HG03064 (cell line): Measurements from ENCODE around the gene MYH1.
"Not testable (repeated sequence)": the region's sequence is repeated elsewhere in the genome, so short reads cannot be mapped to it uniquely, and the experiment has no call there.

Experiments used
- ATAC-seq: cut with Tn5 transposase; IDR thresholded peaks from one replicate; pipeline ENCODE4 v1.9.1; 2021; ENCODE audit warnings: low read depth; ENCODE audit not compliant: unreplicated experiment

The MYH1 gene

DNA sequence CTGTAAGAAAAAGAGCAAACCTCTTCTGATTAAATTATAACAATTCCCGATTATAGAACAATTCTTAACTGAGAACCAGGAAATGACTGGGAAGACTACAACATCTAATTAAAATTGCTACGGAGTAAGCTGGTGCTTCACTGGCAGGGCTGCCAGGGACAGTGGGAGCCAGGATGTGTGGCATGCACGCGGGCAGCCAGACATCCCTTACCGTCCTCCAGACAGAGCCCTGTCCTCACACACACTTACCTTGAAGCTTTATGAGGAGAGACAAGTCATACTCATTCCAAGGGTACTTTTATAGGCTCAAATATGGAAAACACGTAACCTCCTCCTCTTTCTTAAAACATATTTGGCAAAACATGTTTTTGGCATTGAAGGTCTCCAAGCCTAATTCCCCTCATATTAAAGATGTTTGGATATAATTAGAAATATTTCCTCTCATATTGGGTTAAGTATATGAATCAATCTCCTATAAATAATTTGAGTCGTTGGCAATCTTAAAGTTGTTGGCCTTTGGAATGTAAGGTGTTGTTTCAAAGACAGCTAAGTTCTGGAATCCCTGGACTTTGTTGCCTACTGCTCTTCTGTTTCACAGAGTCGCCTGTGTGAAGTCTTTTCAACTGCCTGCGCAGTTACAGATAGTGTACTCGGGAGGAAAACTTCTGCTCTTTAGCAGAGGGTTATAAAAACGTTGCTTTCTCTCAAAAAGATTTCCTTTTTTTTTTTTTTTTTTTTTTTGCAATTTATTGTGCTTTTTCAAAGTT is at the start of gene MYH1:
MYH1 (minus strand) TSS at position 272 of the 767 bp plus-strand sequence. CDS start 1,900 bp downstream, outside the sequence.
- no peak for ATAC-seq

DNA sequence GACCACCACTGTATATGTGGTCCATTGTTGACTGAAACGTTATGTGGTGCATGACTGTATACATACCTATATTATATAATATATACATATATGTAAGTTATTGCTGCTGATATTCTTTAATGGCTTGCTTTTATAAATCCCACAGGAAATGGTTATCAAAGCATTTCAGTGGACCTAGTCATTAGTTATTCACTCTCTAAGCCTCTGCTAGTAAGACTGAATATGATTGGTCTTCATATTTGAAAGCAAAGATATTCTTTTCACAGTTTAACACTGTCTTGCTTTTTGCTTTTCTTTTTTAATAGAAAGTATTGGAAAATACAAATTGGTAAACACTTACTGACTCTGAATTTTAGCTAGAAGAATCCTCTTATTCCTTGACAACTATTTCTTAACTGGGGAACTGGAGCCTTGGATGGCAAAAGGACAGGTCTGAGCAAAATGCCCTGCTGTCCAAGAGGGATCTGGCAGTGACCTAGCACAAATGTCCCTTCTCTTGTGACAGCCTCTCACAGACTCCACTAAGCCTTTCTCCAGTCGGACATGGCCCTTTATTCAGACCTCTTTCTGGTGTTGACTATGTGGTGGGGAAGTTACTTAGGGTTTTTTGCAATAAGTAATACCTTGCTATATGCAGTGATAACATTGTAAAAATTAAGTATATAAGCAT is 45.8 kb upstream of the MYH1 start:
- ATAC-seq, result no peak

DNA sequence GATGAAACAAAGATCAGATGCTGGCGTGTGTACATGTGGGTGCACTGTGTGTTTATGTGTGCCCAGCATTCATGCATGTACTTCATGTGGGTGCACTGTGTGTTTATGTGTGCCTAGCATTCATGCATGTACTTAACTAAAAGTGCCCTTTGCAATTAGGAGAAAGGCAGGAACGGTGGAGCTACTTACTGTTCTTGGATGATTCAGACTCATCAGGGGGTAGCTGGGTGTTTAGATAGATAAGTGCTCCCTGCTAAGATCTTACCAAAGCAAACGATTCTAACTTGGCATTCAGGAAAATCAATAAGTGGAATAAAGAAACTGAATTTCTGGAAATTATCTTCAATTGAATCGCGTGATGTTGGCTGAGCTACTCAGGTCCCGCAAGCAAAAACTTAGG is 39.7 kb upstream of the MYH1 start:
- ATAC-seq, result no peak

DNA sequence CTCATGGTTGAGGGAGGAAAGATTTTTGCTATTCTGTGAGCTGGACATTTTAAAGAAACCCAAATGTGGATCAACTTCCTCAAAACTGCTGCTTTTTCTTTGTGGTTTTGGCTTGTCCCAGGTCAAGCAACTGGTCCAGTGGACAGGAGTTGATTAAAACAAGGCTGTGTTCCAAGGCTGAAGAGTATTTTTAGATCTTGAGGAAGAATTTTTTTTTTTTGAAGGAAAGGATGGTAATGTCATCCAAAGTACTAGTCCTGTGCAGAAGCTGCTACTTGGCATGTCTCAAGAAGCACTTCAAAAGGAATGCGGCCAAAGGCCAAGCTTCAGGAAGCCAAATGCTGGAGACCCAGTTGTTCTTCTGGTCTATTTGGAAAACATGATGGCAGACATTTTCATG is 39.1 kb upstream of the MYH1 start:
- no peak for ATAC-seq

DNA sequence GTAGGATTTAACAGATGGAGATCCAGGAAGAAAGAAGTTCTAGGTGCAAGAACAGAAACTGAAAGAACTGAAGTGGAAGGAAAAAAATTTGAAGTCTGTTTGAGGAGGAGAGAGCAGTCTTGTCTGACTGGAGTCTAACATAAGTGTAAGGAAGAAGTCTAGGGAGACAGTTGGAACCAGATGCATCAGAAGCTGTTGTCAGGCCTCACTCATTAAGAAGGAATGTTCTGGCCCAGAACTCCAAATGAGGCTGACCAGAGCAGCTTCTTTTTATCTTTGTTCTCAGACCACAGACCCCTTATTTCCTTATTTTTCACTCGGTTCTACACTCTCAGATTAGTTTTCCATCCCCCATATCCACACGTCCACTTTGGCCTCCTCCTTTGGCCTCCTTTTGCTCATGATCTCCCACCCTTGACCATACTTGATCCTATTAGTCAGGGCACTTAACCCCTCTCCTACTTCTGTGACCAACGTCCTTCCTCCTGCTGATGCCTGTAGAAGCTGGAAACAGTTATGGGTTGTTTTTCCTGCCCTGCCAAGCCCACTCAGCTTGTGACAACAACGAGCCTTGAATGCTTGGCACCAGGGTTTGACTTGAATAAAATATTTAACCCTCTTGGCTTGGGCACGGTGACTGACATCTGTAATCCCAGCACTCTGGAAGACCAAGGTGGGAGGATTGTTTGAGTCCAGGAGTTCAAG is 38.1 kb upstream of the MYH1 start:
- ATAC-seq, result no peak

DNA sequence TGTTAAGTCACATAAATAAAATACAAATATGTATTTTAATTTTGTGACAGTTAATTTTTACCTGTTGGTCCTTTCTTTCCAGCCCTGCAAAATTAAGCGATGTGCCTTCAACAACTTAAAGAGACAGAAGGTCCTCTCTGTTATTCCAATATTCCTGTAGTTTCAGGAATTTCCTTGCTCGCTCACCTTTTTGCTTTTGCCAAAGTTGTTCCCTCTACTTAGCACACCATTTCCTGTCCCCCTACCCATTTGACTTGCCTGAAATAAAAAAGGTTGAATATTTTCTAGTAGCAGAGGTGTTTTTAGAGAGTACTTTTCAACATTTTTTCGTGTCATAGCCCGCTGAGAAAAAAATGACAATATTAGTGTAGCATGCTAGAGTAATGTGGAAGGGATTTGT is 31.7 kb upstream of the MYH1 start:
- ATAC-seq, result no peak

DNA sequence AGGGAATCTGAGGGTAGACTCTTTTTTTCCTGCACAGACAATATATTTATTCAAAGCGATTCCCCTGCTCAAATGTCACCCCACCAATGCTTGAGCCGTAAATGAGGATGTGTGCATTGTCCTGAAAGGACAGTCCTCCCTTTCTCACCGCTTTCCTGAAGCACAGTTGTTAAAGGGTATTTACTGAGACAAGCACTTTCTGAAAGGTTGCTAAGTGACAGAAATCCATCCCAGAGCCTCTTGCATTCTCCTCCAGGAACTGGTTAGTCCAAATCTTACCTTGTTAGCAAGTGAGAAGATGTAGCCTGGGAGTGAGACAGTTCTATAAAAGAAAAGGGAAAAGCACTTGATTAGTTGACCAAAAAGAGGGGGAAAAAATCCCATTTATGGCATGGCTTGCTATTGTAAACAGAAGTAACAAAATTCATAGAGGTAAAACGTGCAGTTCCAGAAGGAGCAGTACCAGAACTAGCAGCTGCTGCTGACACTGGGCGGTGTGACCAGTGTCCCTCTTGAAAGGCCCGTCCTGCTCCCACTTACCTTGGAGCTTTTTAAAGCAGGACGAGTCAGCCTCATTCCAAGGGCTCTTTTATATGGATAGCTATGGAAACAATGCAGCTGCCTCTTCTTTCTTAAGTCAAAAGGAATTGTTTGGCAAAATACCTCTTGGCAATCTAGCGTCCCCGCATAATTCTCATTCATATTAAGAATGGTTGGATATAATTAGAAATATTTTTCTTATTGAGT is 30.9 kb upstream of the MYH1 start, which contains the start of gene MYH2:
MYH2 (minus strand) TSS at position 563 of the 747 bp plus-strand sequence. CDS start 1,738 bp downstream, outside the sequence.
- no peak for ATAC-seq

DNA sequence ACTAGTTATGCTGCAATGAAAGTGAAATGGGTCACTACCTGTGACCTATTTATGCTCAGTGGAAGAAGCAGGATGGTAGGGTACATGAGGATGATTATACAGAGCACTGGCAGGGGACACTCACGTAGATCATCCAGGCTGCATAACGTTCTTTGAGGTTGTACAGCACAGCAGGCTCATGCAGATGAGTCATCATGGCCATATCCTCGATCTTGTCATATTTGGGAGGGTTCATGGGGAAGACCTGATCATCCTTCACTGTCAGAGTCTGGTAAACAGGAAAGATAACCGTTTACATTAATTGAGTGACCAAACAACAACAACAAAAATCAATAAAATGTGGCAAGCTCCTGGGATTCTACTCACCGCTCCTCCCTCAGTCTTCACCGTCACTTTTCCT is 29.0 kb upstream of the MYH1 start:
- no peak for ATAC-seq

DNA sequence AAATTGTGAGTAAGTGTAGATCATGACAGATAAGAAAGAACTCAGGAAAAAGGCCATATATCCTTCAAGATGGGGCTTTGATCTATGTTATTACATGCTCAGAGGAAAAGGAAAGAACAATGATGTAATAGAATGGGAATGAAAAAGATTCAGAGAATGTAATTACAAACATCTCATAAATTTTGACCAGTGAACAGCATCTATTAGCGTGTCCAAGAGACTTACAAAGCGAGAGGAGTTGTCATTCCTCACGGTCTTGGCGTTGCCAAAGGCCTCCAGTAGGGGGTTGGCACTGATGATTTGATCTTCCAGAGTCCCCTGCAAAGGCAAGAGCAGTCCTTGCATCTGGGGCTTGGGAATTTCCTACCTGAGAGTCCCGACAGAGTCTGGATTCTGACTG is 25.1 kb upstream of the MYH1 start:
- ATAC-seq, result not testable (repeated sequence)

DNA sequence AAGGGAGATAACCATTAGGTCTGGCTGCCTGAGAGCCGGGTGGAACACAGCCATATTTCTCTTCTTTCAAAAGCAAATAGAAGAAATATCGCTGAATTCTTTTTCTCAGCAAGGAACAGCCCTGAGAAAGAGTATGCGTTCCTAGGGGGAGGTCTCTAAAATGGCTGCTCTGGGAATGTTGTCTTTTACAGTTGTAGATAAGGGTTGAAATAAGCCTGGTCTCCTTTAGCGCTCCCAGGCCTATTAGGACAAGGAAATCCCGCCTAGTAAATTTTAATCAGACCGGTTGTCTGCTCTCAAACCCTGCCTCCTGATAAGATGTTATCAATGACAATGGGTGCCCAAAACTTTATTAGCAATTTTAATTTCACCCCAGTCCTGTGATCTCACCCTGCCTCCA is 22.8 kb upstream of the MYH1 start:
- not testable (repeated sequence) for ATAC-seq

DNA sequence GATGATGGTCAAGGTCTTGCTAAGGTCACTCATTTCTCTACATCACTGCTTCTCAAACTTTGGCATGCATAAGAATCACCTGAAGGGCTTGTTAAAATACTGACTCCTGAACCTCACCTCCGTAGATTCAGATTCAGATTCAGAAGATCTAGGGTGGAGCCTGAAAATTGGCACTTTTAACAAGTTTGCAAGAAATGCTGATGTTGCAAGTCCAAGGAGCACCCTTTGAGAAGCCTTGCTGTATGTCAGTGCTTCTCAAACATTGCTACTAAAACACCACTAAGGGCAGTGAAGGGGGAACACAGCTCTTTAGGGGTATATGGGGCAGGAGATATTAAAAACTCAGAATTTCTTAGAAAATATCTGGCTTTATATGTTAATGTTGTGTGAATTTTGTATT is 13.7 kb upstream of the MYH1 start:
- ATAC-seq, result no peak

DNA sequence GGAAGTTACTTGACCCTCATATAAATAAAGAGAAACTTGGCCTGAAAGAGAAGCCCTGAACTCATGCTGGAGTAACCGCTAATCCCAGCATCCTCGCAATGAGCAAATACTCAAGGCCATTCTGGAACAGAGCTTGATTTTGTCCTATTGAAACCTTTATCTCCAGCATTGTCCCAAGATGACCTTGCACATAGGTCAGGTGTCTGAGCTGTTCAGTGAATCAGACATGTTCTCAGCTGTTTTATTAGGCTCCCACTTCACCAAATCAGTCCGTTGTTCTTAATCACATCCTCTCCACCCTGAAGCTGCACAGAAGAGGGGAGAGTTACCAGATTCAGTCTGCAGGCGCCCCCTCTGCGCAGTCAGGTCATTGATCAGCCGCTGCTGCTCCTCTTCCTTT is 9.1 kb upstream of the MYH1 start:
- no peak for ATAC-seq

DNA sequence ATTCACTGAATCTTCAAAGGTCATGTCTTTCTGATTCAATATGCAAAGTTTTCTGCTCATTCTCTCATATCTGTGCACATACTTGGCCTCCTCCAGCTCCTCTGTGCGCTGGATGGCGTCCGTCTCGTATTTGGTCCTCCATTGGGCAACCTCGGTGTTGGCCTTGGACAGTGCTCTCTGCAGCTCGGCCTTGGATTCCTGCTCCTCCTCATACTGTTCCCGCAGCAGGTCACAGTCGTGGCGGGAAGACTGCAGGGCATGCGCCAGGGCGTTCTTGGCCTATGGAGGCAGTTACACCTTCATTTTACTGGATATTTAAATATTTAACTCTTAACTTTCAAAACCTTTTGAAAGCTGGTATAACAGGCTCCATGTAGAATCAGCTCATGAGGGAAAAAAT is 8.2 kb upstream of the MYH1 start:
- ATAC-seq, result no peak

DNA sequence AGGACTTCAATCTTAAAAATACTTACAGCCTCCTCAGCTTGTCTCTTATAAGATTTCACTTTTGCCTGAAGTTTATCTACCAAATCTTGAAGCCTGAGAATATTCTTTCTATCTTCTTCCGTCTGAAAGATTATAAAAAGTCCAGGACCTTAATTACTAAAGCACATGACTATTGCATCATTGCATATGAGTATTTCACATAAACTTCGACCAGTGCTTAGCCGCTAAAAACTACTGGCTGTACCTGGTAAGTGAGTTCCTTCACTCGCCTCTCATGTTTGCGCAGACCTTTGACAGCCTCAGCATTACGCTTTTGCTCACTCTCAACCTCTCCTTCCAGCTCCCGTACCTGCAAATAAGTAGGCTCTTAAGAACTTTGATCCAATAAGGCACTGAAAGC is 4.7 kb upstream of the MYH1 start:
- ATAC-seq, result no peak

DNA sequence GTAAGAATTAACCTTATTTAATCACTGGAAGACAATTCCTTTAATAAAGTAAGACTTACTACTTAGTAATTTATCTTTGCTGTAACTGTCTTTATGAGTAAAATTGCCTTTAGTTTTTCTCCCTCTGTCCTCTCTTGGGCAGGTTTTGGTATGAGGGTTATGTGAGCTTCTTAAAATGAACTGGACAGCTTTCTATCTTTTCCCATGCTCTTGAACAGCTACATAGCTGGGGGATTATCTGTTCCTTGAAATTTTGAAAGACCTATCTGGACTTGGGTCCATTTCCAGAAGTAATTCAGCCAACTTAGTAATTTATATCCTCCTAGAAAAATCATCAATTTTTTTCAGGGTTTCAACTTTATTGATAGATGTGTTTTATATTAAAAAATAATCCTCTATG is 3.6 kb upstream of the MYH1 start:
- ATAC-seq, result no peak

DNA sequence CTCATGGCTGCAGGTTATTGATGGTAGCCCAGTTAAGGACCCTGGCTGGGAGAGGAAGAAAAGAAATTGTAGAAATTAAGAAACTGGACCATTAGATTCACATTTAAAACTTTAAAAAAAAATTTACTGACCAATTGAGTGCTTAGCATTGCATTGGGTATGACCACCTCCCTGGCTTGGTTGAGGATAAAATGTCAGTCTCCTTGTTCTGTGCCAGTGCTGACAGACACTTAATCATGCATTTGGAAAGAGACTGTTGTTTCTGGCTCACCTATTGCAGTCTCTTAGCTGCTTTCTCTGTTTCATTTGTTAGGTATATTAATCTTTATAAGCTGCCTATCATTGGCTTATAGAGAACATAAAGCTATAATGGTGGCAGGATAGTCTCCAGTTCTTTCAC is 1.7 kb downstream of the MYH1 start:
- ATAC-seq, result no peak

DNA sequence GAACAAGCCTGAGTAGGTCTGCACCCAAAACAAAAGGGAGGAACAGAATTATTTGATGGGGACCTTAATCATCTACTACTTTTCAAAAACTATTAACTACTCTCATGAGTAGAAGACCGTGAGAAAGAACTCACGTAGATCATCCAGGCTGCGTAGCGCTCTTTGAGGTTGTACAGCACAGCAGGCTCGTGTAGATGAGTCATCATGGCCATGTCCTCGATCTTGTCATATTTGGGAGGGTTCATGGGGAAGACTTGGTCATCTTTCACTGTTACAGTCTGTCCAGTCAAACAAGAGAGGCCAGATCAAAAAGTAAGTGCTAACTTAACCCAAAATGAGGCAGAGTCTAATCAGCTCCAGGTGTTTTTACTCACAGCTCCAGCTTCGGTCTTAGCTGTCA is 2.3 kb downstream of the MYH1 start:
- ATAC-seq, result no peak

DNA sequence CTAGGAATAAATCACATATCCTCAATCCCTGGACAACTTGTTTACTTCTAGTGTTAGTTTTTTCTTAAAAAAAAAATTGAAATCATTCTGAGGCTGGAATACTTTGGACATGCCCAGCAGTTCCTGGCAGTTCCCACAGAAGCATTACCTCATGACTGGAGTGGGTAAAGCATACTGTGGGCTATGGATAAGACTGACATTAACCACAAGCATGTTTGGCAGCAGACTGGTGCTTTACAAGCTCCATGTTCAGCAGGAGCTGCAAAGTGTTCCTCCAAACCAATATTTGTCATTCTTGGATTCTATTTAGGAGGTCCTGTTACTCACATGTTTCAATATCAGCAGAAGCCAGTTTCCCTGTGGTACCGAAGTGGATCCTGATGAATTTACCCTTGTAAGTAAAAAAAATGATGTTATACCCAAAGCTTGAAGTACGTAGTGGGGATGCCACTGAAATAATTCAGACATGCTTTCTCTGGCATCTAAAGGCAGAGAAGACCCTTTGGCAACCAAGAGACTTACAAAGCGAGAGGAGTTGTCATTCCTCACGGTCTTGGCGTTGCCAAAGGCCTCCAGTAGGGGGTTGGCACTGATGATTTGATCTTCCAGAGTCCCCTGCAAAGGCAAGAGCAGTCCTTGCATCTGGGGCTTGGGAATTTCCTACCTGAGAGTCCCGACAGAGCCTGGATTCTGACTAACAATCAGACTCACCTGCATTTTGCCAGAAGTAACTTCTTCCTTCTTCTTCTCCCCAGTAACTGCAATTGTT is 4.9 kb downstream of the MYH1 start:
- no peak for ATAC-seq

DNA sequence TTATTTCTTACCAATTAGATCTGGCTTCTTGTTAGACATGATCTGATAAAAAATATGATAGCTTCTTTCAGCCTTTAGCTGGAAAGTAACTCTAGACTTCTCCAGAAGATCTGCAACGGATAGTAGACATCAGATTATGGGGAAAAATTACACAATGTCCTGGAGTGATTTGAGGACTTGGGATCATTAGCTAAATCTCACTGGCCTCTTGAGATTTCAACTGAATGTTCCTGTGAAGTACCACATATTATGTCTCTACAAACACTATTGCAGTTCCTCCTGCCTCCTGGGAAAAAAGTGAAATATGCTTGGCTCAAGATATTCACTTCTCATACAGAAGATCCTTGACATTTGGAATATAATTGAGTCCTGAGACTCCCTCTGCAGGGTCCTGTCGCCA is 5.5 kb downstream of the MYH1 start:
- no peak for ATAC-seq

DNA sequence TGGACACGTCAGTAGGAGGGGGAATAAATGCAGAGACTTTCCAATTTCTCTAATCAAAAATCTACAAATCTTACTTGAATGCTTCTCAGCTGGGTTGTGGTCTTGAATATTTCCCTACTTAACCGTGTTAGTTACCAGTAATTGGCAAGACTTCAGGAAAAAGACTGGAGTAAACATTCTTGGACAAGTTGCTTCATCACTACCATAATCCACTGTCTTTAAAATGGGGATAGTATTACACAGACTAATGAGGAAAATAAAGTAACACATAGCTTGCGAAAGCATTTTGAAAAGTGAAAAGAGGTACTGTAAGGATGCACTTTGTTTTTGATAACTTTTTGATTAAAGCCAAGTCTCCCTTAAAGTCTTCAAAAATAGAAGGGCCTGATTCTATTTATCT is 18.4 kb downstream of the MYH1 start:
- no peak for ATAC-seq
